Bronchial epithelial cell (primary cell): ENCODE data around the gene RAD51B. TPM values are rescaled to one million over a fixed set of nuclear protein-coding genes. Genes with fewer than 3 reads are reported as not detected.

ENCODE experiments used
- DNase-seq: peaks from one replicate; pipeline ENCODE4 v3.0.0-alpha.2; 2010; ENCODE audit warnings: low read depth
- FAIRE-seq: peaks from 2 replicates; lab custom pipeline; 2011; peaks lifted over from hg19 to GRCh38; lab: Jason Lieb, UNC
- H3K27me3 ChIP-seq: 2 replicates; pipeline ENCODE4 v1.5.1; 2011; ENCODE audit warnings: low read length; ENCODE audit not compliant: control insufficient read depth, insufficient read depth
- H3K36me3 ChIP-seq: 2 replicates; pipeline ENCODE4 v1.5.1; 2011; ENCODE audit warnings: low read length; ENCODE audit not compliant: control insufficient read depth, insufficient read depth
- H3K4me3 ChIP-seq: 2 replicates; pipeline ENCODE4 v1.5.1; 2011; ENCODE audit warnings: mild to moderate bottlenecking, low read depth, low read length, control low read depth
- CTCF ChIP-seq: IDR thresholded peaks from 2 replicates; pipeline ENCODE4 v1.5.1; 2011; ENCODE audit warnings: mild to moderate bottlenecking, moderate library complexity, low read length, control low read depth, inconsistent platforms; ENCODE audit not compliant: insufficient read depth, severe bottlenecking
- total RNA-seq: library from RNA; depleted of rRNA; stranded (reverse); fragments of >200 nt; gene quantifications from 2 replicates; pipeline ENCODE4 v1.2.1, GENCODE V29; 2014

RAD51B gene
- total RNA-seq, 1 donor from 2014 or later, result 12.1 TPM

DNA sequence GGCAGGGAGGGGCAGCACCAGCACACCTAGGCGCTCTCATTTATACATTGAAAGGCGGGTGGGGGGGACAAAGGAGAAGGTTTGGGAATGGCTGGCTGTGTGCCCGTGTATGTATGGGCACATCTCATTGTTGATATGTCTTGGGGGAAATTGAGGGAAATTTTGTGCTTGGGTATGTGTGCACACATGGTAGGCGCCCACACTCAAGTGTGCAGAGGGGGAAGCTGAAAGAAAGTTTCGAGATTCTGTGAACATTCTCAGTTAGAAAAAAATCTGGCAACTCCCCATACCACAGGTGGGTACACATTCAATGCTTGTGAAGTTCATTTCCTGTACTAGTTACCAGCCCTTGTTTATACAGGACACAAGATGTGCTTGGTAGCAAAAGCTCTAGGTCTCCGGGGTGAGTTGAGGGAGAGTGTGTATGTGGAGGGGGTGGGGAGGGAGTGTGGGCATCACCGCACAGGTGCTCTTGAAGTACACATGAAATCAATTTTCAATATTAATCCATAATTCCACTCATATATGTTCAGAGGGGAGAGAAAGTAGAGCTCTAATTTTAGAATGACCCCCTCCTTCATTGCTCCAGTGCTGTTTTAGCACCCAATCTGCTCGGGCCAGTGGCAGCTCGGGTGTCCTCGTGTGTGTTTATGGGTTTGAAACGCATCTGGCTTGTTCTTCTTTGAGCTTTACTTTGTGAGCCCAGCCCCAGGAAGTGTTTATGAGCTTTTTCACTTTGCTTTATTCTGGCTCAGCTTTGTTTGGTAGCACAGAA lies 687.3 kb downstream of the RAD51B start:
- FAIRE-seq (no peak), DNase-seq (peak; percentile 74)
- H3K27me3 ChIP-seq, result no peaks in the 10 kb centered on the region
- no peaks in the 10 kb centered on the region for H3K36me3 ChIP-seq
- TF ChIP-seq CTCF, result no peak
- no peak overlapping the region for H3K4me3 ChIP-seq

- DNase-seq (no peak), FAIRE-seq (no peak)
- Histone ChIP-seq H3K36me3 (no peaks in the 10 kb centered on the region), H3K4me3 (no peak overlapping the region), H3K27me3 (no peaks in the 10 kb centered on the region)
- no peak for TF ChIP-seq CTCF
Measured at GRCh38 chr14:68507544-68508081, 688.0 kb downstream of the RAD51B start.

GRCh38 chr14:68508581-68508980 lies 689.0 kb downstream of the RAD51B start:
- no peaks in the 10 kb centered on the region for H3K27me3 ChIP-seq
- no peaks in the 10 kb centered on the region for H3K36me3 ChIP-seq
- TF ChIP-seq CTCF, result no peak
- no peak overlapping the region for H3K4me3 ChIP-seq
- no peak for DNase-seq
- FAIRE-seq, result no peak

- FAIRE-seq (peak; percentile 7), DNase-seq (no peak)
- TF ChIP-seq CTCF, result no peak
Measured at GRCh38 chr14:68509188-68509983, 689.8 kb downstream of the RAD51B start.

GRCh38 chr14:68510201-68511128 lies 690.9 kb downstream of the RAD51B start:
- FAIRE-seq (no peak), DNase-seq (no peak)
- Histone ChIP-seq H3K4me3 (no peak overlapping the region), H3K36me3 (no peaks in the 10 kb centered on the region), H3K27me3 (no peaks in the 10 kb centered on the region)
- TF ChIP-seq CTCF, result no peak

More at GRCh38 chr14:68509188-68509983, 689.8 kb downstream of the RAD51B start:
- Histone ChIP-seq H3K36me3 (no peaks in the 10 kb centered on the region), H3K27me3 (no peaks in the 10 kb centered on the region), H3K4me3 (no peak overlapping the region)
